ENCODE results near the gene IMPACT. TPM values are rescaled to one million over a fixed set of nuclear protein-coding genes. Genes with fewer than 3 reads are reported as not detected.

Gene IMPACT
- total and polyA plus RNA-seq, 4 donors: 8.3 to 13.6 (median 11.4) TPM

DNA sequence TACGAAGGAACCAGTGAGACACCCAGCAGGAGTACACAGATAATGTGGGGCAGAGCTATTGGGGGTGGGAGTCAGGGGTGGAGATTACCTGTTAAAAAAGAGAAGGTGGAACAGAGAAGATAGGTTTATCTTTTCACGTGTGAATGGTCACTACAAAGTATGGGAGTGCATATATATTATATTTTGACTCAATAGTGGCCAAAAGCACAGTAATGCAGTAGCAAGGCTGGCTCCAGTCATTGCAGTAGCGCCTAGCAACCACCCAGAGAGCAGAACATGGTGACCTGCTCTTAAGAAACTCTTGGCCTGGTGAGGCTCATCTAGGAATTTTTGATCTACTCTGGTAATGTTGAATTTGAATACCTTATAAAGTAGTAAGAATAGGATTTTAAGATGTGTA is 1.0 kb downstream of the IMPACT start:
- Histone ChIP-seq H3K27me3 (ENCODE audit: control insufficient read depth in 4 of 4, insufficient read depth in 4 of 4, low read length in 3 of 4) (peaks cover 0 to 3% (median 2%) of the 10 kb centered on the region in 4 donors), H3K4me1 (ENCODE audit: control insufficient read depth in 4 of 4, insufficient read depth in 4 of 4, low read length in 3 of 4) (peaks cover 3 to 9% (median 4%) of the 10 kb centered on the region in 4 donors), H3K9ac (ENCODE audit: low read depth in 1 of 2, low read length in 2 of 2) (no peak overlapping the region), H3K27ac (ENCODE audit: low read depth in 1 of 2, low read length in 2 of 2) (no peak overlapping the region), H3K9me3 (ENCODE audit: control insufficient read depth in 4 of 4, low read length in 3 of 4) (peaks cover 0 to 11% (median 2%) of the 10 kb centered on the region in 4 donors), H3K4me3 (ENCODE audit: low read depth in 1 of 3, low read length in 3 of 3) (peak overlapping the region; percentile 75 to 88 (median 82)), H3K36me3 (ENCODE audit: control insufficient read depth in 4 of 4, insufficient read depth in 3 of 4, low read depth in 1 of 4, low read length in 3 of 4) (peaks cover 0 to 6% (median 0%) of the 10 kb centered on the region in 4 donors)
- WGBS: 62% methylated on average over 3 of the region's 3 CpGs
- TF ChIP-seq, protein P1, sequence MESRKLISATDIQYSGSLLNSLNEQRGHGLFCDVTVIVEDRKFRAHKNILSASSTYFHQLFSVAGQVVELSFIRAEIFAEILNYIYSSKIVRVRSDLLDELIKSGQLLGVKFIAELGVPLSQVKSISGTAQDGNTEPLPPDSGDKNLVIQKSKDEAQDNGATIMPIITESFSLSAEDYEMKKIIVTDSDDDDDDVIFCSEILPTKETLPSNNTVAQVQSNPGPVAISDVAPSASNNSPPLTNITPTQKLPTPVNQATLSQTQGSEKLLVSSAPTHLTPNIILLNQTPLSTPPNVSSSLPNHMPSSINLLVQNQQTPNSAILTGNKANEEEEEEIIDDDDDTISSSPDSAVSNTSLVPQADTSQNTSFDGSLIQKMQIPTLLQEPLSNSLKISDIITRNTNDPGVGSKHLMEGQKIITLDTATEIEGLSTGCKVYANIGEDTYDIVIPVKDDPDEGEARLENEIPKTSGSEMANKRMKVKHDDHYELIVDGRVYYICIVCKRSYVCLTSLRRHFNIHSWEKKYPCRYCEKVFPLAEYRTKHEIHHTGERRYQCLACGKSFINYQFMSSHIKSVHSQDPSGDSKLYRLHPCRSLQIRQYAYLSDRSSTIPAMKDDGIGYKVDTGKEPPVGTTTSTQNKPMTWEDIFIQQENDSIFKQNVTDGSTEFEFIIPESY (IDR thresholded peaks at IDR 0.05): no peak
- TF ChIP-seq RXRA (IDR thresholded peaks at IDR 0.05) (no peak), HNF4G (IDR thresholded peaks at IDR 0.05) (no peak), FOXA1 (IDR thresholded peaks at IDR 0.05) (no peak), YY1 (IDR thresholded peaks at IDR 0.05) (no peak), HNF4A (conservative IDR thresholded peaks at IDR 0.05) (no peak), RAD21 (IDR thresholded peaks at IDR 0.05) (no peak), SP1 (IDR thresholded peaks at IDR 0.05) (no peak), TAF1 (conservative IDR thresholded peaks at IDR 0.05) (no peak)
- TF ChIP-seq, protein P2, sequence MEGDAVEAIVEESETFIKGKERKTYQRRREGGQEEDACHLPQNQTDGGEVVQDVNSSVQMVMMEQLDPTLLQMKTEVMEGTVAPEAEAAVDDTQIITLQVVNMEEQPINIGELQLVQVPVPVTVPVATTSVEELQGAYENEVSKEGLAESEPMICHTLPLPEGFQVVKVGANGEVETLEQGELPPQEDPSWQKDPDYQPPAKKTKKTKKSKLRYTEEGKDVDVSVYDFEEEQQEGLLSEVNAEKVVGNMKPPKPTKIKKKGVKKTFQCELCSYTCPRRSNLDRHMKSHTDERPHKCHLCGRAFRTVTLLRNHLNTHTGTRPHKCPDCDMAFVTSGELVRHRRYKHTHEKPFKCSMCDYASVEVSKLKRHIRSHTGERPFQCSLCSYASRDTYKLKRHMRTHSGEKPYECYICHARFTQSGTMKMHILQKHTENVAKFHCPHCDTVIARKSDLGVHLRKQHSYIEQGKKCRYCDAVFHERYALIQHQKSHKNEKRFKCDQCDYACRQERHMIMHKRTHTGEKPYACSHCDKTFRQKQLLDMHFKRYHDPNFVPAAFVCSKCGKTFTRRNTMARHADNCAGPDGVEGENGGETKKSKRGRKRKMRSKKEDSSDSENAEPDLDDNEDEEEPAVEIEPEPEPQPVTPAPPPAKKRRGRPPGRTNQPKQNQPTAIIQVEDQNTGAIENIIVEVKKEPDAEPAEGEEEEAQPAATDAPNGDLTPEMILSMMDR (IDR thresholded peaks at IDR 0.05; ENCODE audit: low read depth, low read length, missing input control): no peak
- TF ChIP-seq, protein P3, sequence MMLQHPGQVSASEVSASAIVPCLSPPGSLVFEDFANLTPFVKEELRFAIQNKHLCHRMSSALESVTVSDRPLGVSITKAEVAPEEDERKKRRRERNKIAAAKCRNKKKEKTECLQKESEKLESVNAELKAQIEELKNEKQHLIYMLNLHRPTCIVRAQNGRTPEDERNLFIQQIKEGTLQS (IDR thresholded peaks at IDR 0.05): no peak
- no peak for DNase-seq (ENCODE audit: low spot score)

DNA sequence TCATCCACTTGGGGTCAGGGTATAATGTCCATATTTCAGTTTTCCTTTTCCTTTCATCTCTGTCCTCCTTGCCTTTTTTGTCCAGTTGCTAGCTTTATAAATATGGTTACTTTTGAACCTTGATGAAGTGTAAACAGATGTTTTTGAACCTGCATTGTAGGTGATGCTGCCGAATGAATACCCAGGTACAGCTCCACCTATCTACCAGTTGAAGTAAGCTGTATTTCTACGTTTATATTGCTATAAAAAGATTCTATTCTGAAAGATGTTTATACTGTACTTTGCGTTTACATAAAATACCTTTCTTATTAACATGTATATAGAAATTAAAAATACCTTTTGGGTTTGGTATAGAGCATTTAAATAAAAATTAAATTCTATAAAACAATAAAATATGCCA is 2.2 kb downstream of the IMPACT start:
- Histone ChIP-seq H3K27ac (ENCODE audit: low read depth in 1 of 2, low read length in 2 of 2) (no peak overlapping the region), H3K4me1 (ENCODE audit: control insufficient read depth in 4 of 4, insufficient read depth in 4 of 4, low read length in 3 of 4) (peaks cover 3 to 9% (median 4%) of the 10 kb centered on the region in 4 donors), H3K9me3 (ENCODE audit: control insufficient read depth in 4 of 4, low read length in 3 of 4) (peaks cover 0 to 8% (median under 1%) of the 10 kb centered on the region in 4 donors), H3K36me3 (ENCODE audit: control insufficient read depth in 4 of 4, insufficient read depth in 3 of 4, low read depth in 1 of 4, low read length in 3 of 4) (peaks cover 0 to 9% (median 0%) of the 10 kb centered on the region in 4 donors), H3K9ac (ENCODE audit: low read depth in 1 of 2, low read length in 2 of 2) (no peak overlapping the region), H3K4me3 (ENCODE audit: low read depth in 1 of 3, low read length in 3 of 3) (no peak overlapping the region), H3K27me3 (ENCODE audit: control insufficient read depth in 4 of 4, insufficient read depth in 4 of 4, low read length in 3 of 4) (peaks cover 0 to 3% (median 2%) of the 10 kb centered on the region in 4 donors)
- 80% methylated on average over 3 of the region's 3 CpGs for WGBS
- no peak for TF ChIP-seq YY1 (IDR thresholded peaks at IDR 0.05)
- TF ChIP-seq RAD21 (IDR thresholded peaks at IDR 0.05): no peak
- TF ChIP-seq, protein P3 (IDR thresholded peaks at IDR 0.05): no peak
- no peak for TF ChIP-seq FOXA1 (IDR thresholded peaks at IDR 0.05)
- no peak for TF ChIP-seq HNF4A (conservative IDR thresholded peaks at IDR 0.05)
- TF ChIP-seq RXRA (IDR thresholded peaks at IDR 0.05): no peak
- no peak for TF ChIP-seq FOXA2 (IDR thresholded peaks at IDR 0.05)
- no peak for TF ChIP-seq SP1 (IDR thresholded peaks at IDR 0.05)
- DNase-seq (ENCODE audit: low spot score): no peak

DNA sequence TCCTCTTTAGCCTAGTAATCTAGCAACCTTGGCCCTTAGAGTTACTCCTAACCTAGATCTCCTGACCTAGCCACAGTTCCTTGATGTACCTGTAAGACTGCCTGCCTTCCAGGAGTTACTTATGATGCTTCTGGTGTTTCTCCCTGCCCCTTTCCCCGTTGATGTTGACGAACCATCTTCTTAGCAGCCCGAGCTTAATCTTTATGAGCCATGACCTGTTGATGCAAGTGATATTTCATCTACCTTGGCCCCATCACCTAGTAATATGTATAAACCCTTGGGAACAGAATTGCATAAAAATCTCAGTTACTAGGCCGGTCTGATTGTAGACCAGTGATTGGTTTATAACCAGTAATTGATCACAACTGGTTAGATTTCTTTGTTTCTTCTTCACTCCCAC is 2.7 kb downstream of the IMPACT start:
- peaks cover 0 to 9% (median 0%) of the 10 kb centered on the region in 4 donors for H3K36me3 ChIP-seq (ENCODE audit: control insufficient read depth in 4 of 4, insufficient read depth in 3 of 4, low read depth in 1 of 4, low read length in 3 of 4)
- TF ChIP-seq GABPA (IDR thresholded peaks at IDR 0.05 in 1 of 2, conservative IDR thresholded peaks at IDR 0.05 in 1 of 2) (no peak), NR2F2 (IDR thresholded peaks at IDR 0.05) (no peak), RAD21 (IDR thresholded peaks at IDR 0.05) (no peak), YY1 (IDR thresholded peaks at IDR 0.05) (no peak), FOXA2 (IDR thresholded peaks at IDR 0.05) (no peak), FOXA1 (IDR thresholded peaks at IDR 0.05) (no peak), TAF1 (conservative IDR thresholded peaks at IDR 0.05) (no peak), SP1 (IDR thresholded peaks at IDR 0.05) (no peak), HNF4A (conservative IDR thresholded peaks at IDR 0.05) (no peak), HNF4G (IDR thresholded peaks at IDR 0.05) (no peak)
- TF ChIP-seq, protein P4, sequence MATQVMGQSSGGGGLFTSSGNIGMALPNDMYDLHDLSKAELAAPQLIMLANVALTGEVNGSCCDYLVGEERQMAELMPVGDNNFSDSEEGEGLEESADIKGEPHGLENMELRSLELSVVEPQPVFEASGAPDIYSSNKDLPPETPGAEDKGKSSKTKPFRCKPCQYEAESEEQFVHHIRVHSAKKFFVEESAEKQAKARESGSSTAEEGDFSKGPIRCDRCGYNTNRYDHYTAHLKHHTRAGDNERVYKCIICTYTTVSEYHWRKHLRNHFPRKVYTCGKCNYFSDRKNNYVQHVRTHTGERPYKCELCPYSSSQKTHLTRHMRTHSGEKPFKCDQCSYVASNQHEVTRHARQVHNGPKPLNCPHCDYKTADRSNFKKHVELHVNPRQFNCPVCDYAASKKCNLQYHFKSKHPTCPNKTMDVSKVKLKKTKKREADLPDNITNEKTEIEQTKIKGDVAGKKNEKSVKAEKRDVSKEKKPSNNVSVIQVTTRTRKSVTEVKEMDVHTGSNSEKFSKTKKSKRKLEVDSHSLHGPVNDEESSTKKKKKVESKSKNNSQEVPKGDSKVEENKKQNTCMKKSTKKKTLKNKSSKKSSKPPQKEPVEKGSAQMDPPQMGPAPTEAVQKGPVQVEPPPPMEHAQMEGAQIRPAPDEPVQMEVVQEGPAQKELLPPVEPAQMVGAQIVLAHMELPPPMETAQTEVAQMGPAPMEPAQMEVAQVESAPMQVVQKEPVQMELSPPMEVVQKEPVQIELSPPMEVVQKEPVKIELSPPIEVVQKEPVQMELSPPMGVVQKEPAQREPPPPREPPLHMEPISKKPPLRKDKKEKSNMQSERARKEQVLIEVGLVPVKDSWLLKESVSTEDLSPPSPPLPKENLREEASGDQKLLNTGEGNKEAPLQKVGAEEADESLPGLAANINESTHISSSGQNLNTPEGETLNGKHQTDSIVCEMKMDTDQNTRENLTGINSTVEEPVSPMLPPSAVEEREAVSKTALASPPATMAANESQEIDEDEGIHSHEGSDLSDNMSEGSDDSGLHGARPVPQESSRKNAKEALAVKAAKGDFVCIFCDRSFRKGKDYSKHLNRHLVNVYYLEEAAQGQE (IDR thresholded peaks at IDR 0.05): no peak
- TF ChIP-seq, protein P3 (IDR thresholded peaks at IDR 0.05): no peak
- TF ChIP-seq, protein P5, sequence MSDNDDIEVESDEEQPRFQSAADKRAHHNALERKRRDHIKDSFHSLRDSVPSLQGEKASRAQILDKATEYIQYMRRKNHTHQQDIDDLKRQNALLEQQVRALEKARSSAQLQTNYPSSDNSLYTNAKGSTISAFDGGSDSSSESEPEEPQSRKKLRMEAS (IDR thresholded peaks at IDR 0.05): no peak
- peaks cover 0 to 8% (median 0%) of the 10 kb centered on the region in 4 donors for H3K9me3 ChIP-seq (ENCODE audit: control insufficient read depth in 4 of 4, low read length in 3 of 4)
- DNase-seq (ENCODE audit: low spot score): no peak
- 98% methylated on average over 4 of the region's 4 CpGs for WGBS
- no peak overlapping the region for H3K9ac ChIP-seq (ENCODE audit: low read depth in 1 of 2, low read length in 2 of 2)
- H3K27me3 ChIP-seq (ENCODE audit: control insufficient read depth in 4 of 4, insufficient read depth in 4 of 4, low read length in 3 of 4): peaks cover 0 to 3% (median 0%) of the 10 kb centered on the region in 4 donors
- H3K27ac ChIP-seq (ENCODE audit: low read depth in 1 of 2, low read length in 2 of 2): no peak overlapping the region
- H3K4me1 ChIP-seq (ENCODE audit: control insufficient read depth in 4 of 4, insufficient read depth in 4 of 4, low read length in 3 of 4): peaks cover 3 to 9% (median 4%) of the 10 kb centered on the region in 4 donors
- H3K4me3 ChIP-seq (ENCODE audit: low read depth in 1 of 3, low read length in 3 of 3): no peak overlapping the region
